ENCODE results near the gene RYK.
"Not testable (repeated sequence)": the region's sequence is repeated elsewhere in the genome, so short reads cannot be mapped to it uniquely, and the experiment has no call there.

Gene RYK

DNA sequence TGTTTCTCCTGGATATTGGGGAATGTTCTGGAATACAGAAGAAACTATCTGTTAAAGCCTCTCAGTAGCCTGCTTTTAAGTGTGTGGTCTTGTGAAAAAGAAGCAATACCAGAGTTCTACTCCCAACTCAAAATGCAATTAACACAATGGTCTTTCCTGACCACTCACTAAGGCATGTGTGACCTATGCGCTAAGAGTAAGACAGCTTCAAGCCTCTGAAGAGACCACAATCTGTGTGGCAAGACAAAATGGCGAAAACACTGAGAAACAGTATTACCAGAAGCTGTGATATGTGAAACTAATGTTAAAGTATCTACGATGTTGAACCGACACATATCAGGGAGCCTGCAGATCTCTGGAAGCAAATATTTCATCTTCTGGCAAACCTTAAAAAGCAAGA is 33.8 kb downstream of the RYK start:
- H3K4me3 Mint-ChIP-seq, result no peak overlapping the region
- H3K4me1 Mint-ChIP-seq, result peaks cover 9% of the 10 kb centered on the region
- H3K9me3 Mint-ChIP-seq, result no peaks in the 10 kb centered on the region
- no peak for DNase-seq
- H3K36me3 Mint-ChIP-seq, result no peaks in the 10 kb centered on the region
- H3K27ac Mint-ChIP-seq, result no peak overlapping the region
- peaks cover 3% of the 10 kb centered on the region for H3K27me3 Mint-ChIP-seq
- CTCF ChIA-PET, result interaction anchor here (1.0 to 1.1 kb wide), 2 partner anchors 20 to 161 kb away, joined by 3 read pairs; no protein-coding TSS in a partner anchor

DNA sequence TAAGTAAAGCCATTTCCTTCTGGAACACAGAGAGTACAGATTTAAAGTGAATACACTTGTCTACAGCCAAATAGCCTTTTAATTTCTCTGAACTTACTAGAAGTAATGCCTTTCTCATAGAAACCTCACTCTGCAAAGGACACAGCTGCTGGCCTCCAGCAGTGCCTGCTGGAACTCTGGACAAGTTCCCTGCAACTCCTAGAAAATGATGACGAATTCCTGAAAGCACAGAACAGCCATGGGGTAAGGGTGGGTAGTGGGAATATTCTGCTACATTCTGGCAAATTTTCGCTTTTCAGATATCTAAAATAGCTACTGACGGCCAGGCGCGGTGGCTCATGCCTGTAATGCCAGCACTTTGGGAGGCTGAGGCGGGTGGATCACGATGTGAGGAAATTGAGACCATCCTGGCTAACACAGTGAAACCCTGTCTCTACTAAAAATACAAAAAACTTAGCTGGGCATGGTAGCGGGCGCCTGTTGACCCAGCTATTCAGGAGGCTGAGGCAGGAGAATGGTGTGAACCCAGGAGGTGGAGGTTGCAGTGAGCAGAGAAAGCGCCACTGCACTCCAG is 34.4 kb downstream of the RYK start:
- peaks cover 9% of the 10 kb centered on the region for H3K4me1 Mint-ChIP-seq
- no peak overlapping the region for H3K27ac Mint-ChIP-seq
- H3K9me3 Mint-ChIP-seq, result no peaks in the 10 kb centered on the region
- CTCF ChIA-PET, result interaction anchor here (1.0 to 1.2 kb wide), 3 partner anchors 20 to 257 kb away, joined by 3 to 4 read pairs (median 3); no protein-coding TSS in a partner anchor
- no peaks in the 10 kb centered on the region for H3K36me3 Mint-ChIP-seq
- peaks cover 3% of the 10 kb centered on the region for H3K27me3 Mint-ChIP-seq
- H3K4me3 Mint-ChIP-seq, result no peak overlapping the region
- no peak for DNase-seq

DNA sequence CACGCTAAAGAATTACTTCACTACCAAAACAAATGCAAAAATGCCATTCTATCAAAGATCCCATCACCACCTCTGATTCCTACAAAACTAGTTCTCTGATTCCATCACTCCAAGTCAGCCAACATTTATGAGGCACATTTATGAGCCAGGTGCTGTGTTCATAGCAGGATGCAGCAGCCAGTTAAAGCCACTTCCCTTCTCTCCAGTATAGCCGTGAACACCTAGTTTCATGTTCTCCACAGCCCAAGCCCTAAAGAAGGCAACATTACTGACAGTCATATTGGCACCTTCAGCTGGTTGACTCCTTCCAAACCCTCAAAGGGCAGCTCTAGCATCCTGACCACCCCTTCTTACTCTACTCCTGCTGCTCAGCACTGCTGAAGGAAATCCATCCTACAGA is 36.4 kb downstream of the RYK start:
- Mint-ChIP-seq H3K27me3 (peaks cover 3% of the 10 kb centered on the region), H3K27ac (no peak overlapping the region), H3K4me1 (peaks cover 9% of the 10 kb centered on the region), H3K9me3 (no peaks in the 10 kb centered on the region), H3K4me3 (no peak overlapping the region), H3K36me3 (peaks cover 6% of the 10 kb centered on the region)
- CTCF ChIA-PET, result interaction anchor here (1.0 to 3.9 kb wide), 6 partner anchors 11 to 284 kb away, joined by 3 to 33 read pairs (median 8); partner anchors contain the start of gene RYK
- DNase-seq, result no peak

DNA sequence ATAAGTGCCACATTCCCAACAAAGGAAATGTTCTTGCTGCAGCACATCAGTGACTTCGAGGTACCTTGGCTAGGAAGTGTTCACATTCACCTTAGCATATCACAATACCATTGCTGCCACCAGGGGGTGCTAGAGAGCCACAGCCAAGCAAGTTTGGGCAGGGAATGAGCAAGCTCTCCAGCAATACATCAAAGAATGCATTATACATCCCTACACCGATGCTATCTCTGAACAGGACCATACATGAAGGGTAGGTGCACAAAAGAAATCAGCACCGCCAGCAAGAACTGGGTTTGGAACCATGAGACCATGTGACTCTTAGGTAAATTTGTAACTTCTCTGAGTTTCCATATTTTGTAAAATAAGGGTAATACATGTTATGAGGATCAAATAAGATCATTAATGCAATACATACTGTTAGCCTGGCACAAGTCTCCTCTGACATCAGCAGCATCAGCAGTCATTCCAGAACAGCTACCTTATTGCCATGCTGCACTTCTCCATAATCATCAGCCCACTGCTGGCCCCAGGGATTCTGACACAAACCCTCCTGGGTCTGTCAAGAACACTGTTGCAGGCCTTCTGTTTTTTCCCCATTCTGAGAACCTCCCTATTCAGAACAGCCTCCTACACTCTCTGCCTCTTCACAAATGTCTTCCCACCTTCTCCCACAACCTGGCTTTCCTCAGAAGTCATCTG is 37.5 kb downstream of the RYK start:
- Mint-ChIP-seq H3K4me1 (peaks cover 9% of the 10 kb centered on the region), H3K27ac (no peak overlapping the region), H3K27me3 (peaks cover 3% of the 10 kb centered on the region), H3K36me3 (peaks cover 6% of the 10 kb centered on the region), H3K9me3 (no peaks in the 10 kb centered on the region), H3K4me3 (no peak overlapping the region)
- peak; percentile 89 for DNase-seq
- CTCF ChIA-PET, result interaction anchor here (0.8 to 3.9 kb wide), 31 partner anchors 8 to 396 kb away, joined by 3 to 33 read pairs (median 5); partner anchors contain the start of gene RYK

DNA sequence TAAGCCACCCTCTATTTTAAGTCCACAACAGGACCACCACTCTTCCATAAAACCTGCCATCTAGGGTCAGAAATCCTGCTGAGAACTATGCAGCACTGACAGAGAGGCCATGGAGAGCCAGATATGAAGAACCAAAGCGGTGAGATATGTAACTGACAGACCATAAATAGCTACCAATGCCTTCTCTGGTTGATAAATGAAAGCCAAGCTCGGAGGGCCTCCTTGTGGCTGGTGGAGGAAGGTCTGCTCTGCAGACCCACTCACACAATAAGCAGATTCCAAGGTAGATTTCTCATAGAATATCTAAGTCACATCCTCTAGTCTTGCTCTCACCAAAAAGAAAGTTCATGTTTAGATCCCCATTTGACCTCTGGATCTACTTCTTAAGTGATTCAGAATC is 38.9 kb downstream of the RYK start:
- CTCF ChIA-PET, result interaction anchor here (0.6 to 3.9 kb wide), 30 partner anchors 8 to 633 kb away, joined by 3 to 33 read pairs (median 4); no protein-coding TSS in a partner anchor
- H3K4me3 Mint-ChIP-seq, result no peak overlapping the region
- peaks cover 3% of the 10 kb centered on the region for H3K27me3 Mint-ChIP-seq
- no peak overlapping the region for H3K27ac Mint-ChIP-seq
- no peaks in the 10 kb centered on the region for H3K9me3 Mint-ChIP-seq
- H3K36me3 Mint-ChIP-seq, result peaks cover 6% of the 10 kb centered on the region
- peaks cover 9% of the 10 kb centered on the region for H3K4me1 Mint-ChIP-seq
- peak; percentile 26 for DNase-seq

DNA sequence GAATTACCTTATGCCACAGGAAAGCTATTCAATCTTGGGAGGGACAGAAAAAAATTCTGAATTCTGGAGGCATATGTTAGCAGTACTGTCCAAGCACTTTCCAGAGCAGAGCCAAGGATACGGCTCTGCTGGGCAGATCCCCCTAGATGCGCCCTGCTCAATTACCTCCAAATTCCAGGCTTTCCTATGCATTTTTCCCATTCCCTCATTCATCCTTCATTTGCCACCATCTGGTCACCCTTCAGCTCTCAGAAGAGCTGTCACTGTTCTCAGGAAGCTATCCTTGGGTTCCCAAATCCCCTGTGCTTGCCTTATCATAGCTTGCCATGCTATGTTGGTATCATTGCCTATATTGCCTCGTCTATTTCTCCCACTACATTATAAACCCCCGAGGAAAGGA is 45.2 kb downstream of the RYK start:
- Mint-ChIP-seq H3K36me3 (no peaks in the 10 kb centered on the region), H3K9me3 (no peaks in the 10 kb centered on the region), H3K27ac (no peak overlapping the region), H3K4me1 (no peaks in the 10 kb centered on the region), H3K4me3 (no peak overlapping the region), H3K27me3 (no peaks in the 10 kb centered on the region)
- no peak for DNase-seq
- CTCF ChIA-PET, result no interaction called here

DNA sequence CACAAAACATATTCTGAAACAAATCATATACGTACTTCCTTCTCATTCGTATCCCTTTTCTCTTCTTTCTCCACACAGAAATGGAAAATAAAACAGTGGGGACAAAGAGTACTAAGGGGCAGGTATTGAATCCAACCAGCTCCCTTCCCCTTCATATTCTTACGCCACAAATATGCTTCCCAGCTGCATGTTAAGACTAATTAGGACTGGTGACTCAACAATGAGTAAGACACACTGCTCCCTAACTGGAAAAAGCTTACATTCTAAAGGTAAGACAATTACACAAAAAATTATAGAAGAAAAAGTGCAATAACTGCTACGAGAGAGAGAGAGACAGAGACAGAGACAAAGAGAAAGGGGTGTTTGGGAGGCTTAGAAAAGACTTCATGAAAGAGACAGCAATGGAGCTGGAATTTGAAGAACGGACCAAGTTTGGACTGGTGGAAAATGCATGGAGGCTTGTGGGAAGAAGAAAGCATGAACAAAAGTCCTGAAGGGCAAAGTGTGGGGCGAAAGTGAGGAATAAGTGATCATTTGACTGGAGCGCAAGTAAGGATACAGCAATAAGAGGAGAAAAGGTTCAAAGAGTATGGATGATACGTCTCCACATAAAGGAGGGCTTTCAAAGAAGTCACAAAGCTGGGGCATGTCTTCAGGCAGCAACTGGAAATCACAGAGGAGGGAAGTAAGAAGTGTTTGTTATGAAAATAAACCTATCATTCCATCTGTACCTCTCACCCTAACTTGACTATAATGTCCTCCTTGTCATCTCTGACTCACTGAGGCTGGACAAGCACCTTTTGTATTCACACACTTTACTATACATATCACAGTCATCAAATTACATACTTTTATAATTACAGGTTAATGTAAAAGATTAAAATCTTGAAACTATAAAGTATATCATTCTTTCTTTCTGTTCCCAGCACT is 49.2 kb downstream of the RYK start:
- DNase-seq, result no peak
- Mint-ChIP-seq H3K4me3 (no peak overlapping the region), H3K9me3 (no peaks in the 10 kb centered on the region), H3K4me1 (no peaks in the 10 kb centered on the region), H3K27ac (no peak overlapping the region), H3K36me3 (peaks cover 5% of the 10 kb centered on the region), H3K27me3 (no peaks in the 10 kb centered on the region)
- CTCF ChIA-PET, result interaction anchor here (1.3 to 2.8 kb wide), 3 partner anchors 9 to 12 kb away, joined by 5 to 14 read pairs (median 6); no protein-coding TSS in a partner anchor

DNA sequence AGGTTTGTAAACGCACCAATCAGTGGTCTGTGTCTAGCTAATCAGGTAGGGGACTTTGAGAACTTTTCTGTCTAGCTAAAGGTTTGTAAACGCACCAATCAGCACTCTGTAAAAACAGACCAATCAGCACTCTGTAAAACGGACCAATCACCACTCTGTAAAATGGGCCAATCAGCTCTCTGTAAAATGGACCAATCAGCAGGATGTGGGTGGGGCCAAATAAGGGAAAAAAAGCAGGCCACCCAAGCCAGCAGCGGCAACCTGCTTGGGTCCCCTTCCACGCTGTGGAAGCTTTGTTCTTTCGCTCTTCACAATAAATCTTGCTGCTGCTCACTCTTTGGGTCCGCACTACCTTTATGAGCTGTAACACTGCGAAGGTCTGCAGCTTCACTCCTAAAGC is 50.8 kb downstream of the RYK start:
- H3K27ac Mint-ChIP-seq, H3K27me3 Mint-ChIP-seq, H3K9me3 Mint-ChIP-seq, H3K36me3 Mint-ChIP-seq, H3K4me3 Mint-ChIP-seq, DNase-seq, H3K4me1 Mint-ChIP-seq: not testable (repeated sequence)
- CTCF ChIA-PET, result interaction anchor here (1.3 to 3.8 kb wide), 6 partner anchors 11 to 280 kb away, joined by 3 to 28 read pairs (median 6); no protein-coding TSS in a partner anchor

DNA sequence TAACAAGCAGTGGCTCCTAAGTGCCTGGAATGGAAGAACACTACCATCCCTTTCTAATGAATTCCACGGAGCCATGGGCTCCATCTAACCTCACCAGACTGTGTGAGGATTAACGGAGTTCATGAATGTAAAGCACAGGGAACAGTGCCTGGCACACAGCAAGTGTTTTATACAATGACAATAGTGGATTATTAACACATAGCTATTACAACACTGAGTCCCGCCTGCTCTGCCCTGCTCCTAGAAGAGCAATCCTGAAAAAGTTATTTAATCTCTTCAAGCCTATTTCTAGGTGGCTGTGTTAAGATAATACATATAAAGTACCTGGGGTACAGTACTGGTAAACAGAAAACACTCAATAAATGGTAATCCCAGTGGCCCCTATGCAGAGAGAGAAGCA is 51.4 kb downstream of the RYK start:
- CTCF ChIA-PET, result interaction anchor here (1.1 to 3.8 kb wide), 7 partner anchors 9 to 281 kb away, joined by 3 to 28 read pairs (median 5); no protein-coding TSS in a partner anchor
- H3K4me1 Mint-ChIP-seq, result no peaks in the 10 kb centered on the region
- H3K27ac Mint-ChIP-seq, result no peak overlapping the region
- H3K27me3 Mint-ChIP-seq, result no peaks in the 10 kb centered on the region
- peaks cover 5% of the 10 kb centered on the region for H3K36me3 Mint-ChIP-seq
- DNase-seq, result no peak
- no peaks in the 10 kb centered on the region for H3K9me3 Mint-ChIP-seq
- no peak overlapping the region for H3K4me3 Mint-ChIP-seq

DNA sequence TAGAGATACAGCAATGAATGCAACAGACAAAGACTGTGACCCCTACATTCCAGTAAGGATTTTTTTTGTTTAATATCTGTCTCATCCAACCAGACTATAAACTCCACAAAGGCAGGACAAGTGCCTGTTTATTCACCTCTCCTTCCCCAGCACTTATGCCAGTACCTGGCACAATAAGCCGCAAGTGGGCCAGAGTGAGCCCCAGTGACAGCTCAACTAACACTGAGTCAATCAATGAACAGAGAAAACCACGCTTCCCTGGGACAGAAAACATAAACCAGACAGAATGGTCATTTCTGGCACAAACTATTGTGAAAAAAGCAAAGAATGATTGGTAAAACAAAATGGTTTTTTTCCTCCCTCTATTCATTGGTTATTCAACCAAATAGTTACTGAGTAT is 52.2 kb downstream of the RYK start:
- H3K4me3 Mint-ChIP-seq, result no peak overlapping the region
- H3K4me1 Mint-ChIP-seq, result no peaks in the 10 kb centered on the region
- DNase-seq, result no peak
- no peaks in the 10 kb centered on the region for H3K9me3 Mint-ChIP-seq
- H3K27ac Mint-ChIP-seq, result no peak overlapping the region
- H3K36me3 Mint-ChIP-seq, result peaks cover 5% of the 10 kb centered on the region
- CTCF ChIA-PET, result interaction anchor here (1.1 to 3.8 kb wide), 6 partner anchors 9 to 275 kb away, joined by 3 to 28 read pairs (median 5); no protein-coding TSS in a partner anchor
- no peaks in the 10 kb centered on the region for H3K27me3 Mint-ChIP-seq

DNA sequence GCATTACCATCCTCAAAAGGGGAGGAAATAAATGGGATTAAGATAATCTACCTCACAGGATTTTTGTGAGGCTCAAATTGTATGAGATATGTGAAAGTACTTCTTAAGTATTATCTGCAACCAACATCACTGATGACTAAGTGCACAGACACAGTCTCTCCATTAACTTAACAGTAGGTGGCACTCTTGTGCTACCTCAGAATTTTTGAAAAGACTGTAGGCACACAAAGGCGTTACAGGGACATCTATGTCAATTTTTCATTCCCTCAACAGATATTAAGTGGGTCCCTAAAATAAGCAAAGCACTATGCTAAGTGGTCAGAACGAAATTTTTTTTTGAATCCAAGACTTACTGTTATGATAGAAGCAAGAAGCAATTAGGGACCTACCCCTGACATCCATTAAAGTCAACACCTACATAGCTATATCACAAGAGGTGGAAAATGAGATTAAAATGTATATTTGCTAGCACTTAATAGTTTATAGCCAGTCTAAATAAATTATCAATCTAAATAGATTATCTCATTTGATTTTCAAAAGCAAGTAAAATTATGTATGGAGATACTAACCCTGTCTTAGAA is 52.9 kb downstream of the RYK start:
- peaks cover 5% of the 10 kb centered on the region for H3K36me3 Mint-ChIP-seq
- no peak for DNase-seq

DNA sequence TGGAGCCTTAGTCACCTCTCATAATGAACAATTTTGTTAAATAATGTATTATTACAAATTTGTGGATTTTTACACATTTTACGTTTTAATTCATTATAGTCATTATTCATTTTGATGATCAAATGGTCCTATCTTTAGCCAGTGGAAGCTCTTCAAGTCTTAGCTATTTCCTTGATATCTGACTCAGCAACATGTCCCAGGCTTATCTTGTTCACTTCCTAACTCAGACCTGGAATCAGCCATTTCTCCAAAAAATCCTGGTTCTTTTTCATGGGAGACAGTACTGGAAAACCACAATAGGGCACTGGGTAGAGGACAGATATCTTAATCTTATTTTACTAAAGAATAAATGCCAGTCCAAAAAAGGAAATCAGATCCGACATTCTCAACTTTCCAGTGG is 56.4 kb downstream of the RYK start:
- Mint-ChIP-seq H3K27ac (no peak overlapping the region), H3K27me3 (no peaks in the 10 kb centered on the region), H3K4me1 (no peaks in the 10 kb centered on the region), H3K9me3 (no peaks in the 10 kb centered on the region), H3K4me3 (no peak overlapping the region), H3K36me3 (no peaks in the 10 kb centered on the region)
- no peak for DNase-seq
- CTCF ChIA-PET, result interaction anchor here (0.9 kb wide), 1 partner anchor 281 kb away, joined by 3 read pairs; no protein-coding TSS in a partner anchor

More for the DNA sequence above, 52.9 kb downstream of the RYK start:
- Mint-ChIP-seq H3K9me3 (no peaks in the 10 kb centered on the region), H3K27ac (no peak overlapping the region), H3K27me3 (no peaks in the 10 kb centered on the region), H3K4me3 (no peak overlapping the region), H3K4me1 (no peaks in the 10 kb centered on the region)
- CTCF ChIA-PET, result interaction anchor here (1.0 to 3.8 kb wide), 5 partner anchors 11 to 277 kb away, joined by 3 to 28 read pairs (median 5); no protein-coding TSS in a partner anchor

DNA sequence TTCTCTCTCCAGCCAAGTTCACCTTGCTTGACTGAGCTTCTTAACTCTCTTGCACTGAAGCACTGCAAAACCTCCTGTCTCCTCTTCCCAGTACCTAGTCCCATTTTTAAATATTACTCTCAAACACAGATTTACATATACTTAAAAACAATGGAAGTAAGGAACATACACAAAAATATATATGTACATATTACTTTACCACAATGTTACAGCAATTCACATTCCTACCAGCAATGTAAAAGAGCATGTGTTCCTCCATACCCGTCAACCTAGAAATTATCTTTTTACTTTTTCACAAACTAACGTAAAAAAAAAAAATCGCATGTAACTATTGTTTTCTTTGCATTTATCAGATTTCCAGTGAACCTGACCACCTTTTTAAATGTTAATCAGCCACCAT is 60.4 kb downstream of the RYK start:
- H3K4me3 Mint-ChIP-seq, result no peak overlapping the region
- peaks cover 3% of the 10 kb centered on the region for H3K36me3 Mint-ChIP-seq
- CTCF ChIA-PET, result interaction anchor here (1.2 kb wide), 1 partner anchor 9 kb away, joined by 3 read pairs; no protein-coding TSS in a partner anchor
- no peaks in the 10 kb centered on the region for H3K4me1 Mint-ChIP-seq
- no peak for DNase-seq
- no peaks in the 10 kb centered on the region for H3K27me3 Mint-ChIP-seq
- H3K27ac Mint-ChIP-seq, result no peak overlapping the region
- H3K9me3 Mint-ChIP-seq, result no peaks in the 10 kb centered on the region
